Measurements from ENCODE around the gene RHOBTB3. TPM values are rescaled to one million over a fixed set of nuclear protein-coding genes. Genes with fewer than 3 reads are reported as not detected.

RHOBTB3 gene
- total RNA-seq, 1 experiment from 2014 or later = 95.2 TPM

DNA sequence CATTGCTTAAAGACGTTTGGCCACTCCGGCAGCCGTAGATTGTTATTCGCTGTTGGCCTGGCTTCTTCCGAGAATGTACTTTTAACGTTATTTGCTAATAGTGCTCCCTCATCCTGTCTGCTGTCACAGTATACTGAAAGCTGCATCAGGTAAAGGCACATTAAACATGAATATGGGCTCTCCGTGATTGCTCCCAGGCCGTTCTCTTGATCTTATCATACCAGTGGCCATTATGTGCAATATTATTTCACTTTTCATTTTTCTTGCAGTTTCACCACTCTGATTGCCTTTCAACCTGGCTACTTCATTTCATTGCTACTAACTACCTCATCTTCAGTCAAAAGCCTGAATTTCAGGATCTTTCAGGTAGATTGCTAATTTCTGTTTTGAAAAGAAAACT lies 57.4 kb downstream of the RHOBTB3 start:
- CTCF ChIA-PET = no interaction called here
- Histone ChIP-seq H3K27me3 (ENCODE audit: control insufficient read depth, insufficient read depth, low read length) (no peaks in the 10 kb centered on the region), H3K9me3 (ENCODE audit: control insufficient read depth, insufficient read depth, low read depth, low read length) (no peaks in the 10 kb centered on the region), H3K4me3 (ENCODE audit: low read depth in 2 of 2, low read length in 2 of 2) (no peak overlapping the region), H3K4me1 (ENCODE audit: control insufficient read depth, insufficient read depth, low read length) (no peaks in the 10 kb centered on the region), H3K27ac (ENCODE audit: low read length) (no peak overlapping the region), H3K36me3 (ENCODE audit: control insufficient read depth, insufficient read depth, low read length) (peaks cover 13% of the 10 kb centered on the region)
- in situ Hi-C loops (cut with HindIII; ENCODE audit: low pct_unique_long_range_greater_than_20kb, low sequenced_read_pairs) (no loop called here), intact Hi-C loops (cut with micrococcal nuclease; ENCODE audit: unreplicated experiment) (no loop called here)
- POLR2A ChIA-PET = no interaction called here
- TF ChIP-seq POLR2AphosphoS5 (IDR thresholded peaks at IDR 0.05; ENCODE audit: low read depth, low read length) = no peak
- TF ChIP-seq, protein P1, sequence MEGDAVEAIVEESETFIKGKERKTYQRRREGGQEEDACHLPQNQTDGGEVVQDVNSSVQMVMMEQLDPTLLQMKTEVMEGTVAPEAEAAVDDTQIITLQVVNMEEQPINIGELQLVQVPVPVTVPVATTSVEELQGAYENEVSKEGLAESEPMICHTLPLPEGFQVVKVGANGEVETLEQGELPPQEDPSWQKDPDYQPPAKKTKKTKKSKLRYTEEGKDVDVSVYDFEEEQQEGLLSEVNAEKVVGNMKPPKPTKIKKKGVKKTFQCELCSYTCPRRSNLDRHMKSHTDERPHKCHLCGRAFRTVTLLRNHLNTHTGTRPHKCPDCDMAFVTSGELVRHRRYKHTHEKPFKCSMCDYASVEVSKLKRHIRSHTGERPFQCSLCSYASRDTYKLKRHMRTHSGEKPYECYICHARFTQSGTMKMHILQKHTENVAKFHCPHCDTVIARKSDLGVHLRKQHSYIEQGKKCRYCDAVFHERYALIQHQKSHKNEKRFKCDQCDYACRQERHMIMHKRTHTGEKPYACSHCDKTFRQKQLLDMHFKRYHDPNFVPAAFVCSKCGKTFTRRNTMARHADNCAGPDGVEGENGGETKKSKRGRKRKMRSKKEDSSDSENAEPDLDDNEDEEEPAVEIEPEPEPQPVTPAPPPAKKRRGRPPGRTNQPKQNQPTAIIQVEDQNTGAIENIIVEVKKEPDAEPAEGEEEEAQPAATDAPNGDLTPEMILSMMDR (IDR thresholded peaks at IDR 0.05) = no peak
- TF ChIP-seq, protein P2, sequence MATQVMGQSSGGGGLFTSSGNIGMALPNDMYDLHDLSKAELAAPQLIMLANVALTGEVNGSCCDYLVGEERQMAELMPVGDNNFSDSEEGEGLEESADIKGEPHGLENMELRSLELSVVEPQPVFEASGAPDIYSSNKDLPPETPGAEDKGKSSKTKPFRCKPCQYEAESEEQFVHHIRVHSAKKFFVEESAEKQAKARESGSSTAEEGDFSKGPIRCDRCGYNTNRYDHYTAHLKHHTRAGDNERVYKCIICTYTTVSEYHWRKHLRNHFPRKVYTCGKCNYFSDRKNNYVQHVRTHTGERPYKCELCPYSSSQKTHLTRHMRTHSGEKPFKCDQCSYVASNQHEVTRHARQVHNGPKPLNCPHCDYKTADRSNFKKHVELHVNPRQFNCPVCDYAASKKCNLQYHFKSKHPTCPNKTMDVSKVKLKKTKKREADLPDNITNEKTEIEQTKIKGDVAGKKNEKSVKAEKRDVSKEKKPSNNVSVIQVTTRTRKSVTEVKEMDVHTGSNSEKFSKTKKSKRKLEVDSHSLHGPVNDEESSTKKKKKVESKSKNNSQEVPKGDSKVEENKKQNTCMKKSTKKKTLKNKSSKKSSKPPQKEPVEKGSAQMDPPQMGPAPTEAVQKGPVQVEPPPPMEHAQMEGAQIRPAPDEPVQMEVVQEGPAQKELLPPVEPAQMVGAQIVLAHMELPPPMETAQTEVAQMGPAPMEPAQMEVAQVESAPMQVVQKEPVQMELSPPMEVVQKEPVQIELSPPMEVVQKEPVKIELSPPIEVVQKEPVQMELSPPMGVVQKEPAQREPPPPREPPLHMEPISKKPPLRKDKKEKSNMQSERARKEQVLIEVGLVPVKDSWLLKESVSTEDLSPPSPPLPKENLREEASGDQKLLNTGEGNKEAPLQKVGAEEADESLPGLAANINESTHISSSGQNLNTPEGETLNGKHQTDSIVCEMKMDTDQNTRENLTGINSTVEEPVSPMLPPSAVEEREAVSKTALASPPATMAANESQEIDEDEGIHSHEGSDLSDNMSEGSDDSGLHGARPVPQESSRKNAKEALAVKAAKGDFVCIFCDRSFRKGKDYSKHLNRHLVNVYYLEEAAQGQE (IDR thresholded peaks at IDR 0.05; ENCODE audit: insufficient read depth in 1 of 2, low read depth in 2 of 2, low read length in 1 of 2) = no peak
- no peak for TF ChIP-seq SIN3A (IDR thresholded peaks at IDR 0.05; ENCODE audit: borderline replicate concordance, insufficient read depth, low read depth, low read length)
- no peak for TF ChIP-seq TCF7L2 (IDR thresholded peaks at IDR 0.05; ENCODE audit: low read depth, low read length)
- BruUV-seq (replicated peaks) = no TSS peak
- no peak for DNase-seq (ENCODE audit: low read depth, low spot score)
- ATAC-seq = no peak

DNA sequence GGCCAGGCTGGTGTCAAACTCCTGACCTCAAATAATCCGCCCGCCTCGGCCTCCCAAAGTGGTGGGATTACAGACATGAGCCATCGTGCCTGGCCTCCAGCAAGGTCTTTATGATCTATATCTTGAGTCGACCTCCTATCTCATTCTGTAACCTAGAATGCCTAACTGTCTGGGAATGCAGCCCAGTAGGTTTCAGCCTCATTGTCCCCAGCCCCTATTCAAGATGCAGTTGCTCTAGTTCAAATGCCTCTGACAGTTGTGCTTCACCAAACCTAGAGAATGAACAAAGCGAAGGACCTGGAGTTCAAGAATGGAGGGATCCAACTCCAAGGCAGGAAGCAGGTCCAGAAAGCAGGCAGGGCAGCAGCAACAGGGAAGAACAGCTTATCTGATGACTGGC lies 60.6 kb downstream of the RHOBTB3 start:
- in situ Hi-C loops (cut with HindIII; ENCODE audit: low pct_unique_long_range_greater_than_20kb, low sequenced_read_pairs) (no loop called here), intact Hi-C loops (cut with micrococcal nuclease; ENCODE audit: unreplicated experiment) (no loop called here)
- Histone ChIP-seq H3K27me3 (ENCODE audit: control insufficient read depth, insufficient read depth, low read length) (no peaks in the 10 kb centered on the region), H3K27ac (ENCODE audit: low read length) (no peak overlapping the region), H3K4me3 (ENCODE audit: low read depth in 2 of 2, low read length in 2 of 2) (no peak overlapping the region), H3K9me3 (ENCODE audit: control insufficient read depth, insufficient read depth, low read depth, low read length) (no peaks in the 10 kb centered on the region), H3K4me1 (ENCODE audit: control insufficient read depth, insufficient read depth, low read length) (no peaks in the 10 kb centered on the region), H3K36me3 (ENCODE audit: control insufficient read depth, insufficient read depth, low read length) (peaks cover 8% of the 10 kb centered on the region)
- ATAC-seq = no peak
- ChIA-PET CTCF (no interaction called here), POLR2A (interaction anchor here (0.6 kb wide), 1 partner anchor 638 kb away, joined by 3 read pairs; no protein-coding TSS in a partner anchor)
- BruUV-seq (replicated peaks) = no TSS peak
- no peak for DNase-seq (ENCODE audit: low read depth, low spot score)
- no peak for TF ChIP-seq SIN3A (IDR thresholded peaks at IDR 0.05; ENCODE audit: borderline replicate concordance, insufficient read depth, low read depth, low read length)
- TF ChIP-seq, protein P1 (IDR thresholded peaks at IDR 0.05) = no peak
- no peak for TF ChIP-seq TCF7L2 (IDR thresholded peaks at IDR 0.05; ENCODE audit: low read depth, low read length)
- TF ChIP-seq POLR2AphosphoS5 (IDR thresholded peaks at IDR 0.05; ENCODE audit: low read depth, low read length) = no peak
- TF ChIP-seq, protein P2 (IDR thresholded peaks at IDR 0.05; ENCODE audit: insufficient read depth in 1 of 2, low read depth in 2 of 2, low read length in 1 of 2) = no peak

Measured in Panc1 (cell line).